ENCODE results near the gene RPA1. TPM values are rescaled to one million over a fixed set of nuclear protein-coding genes. Genes with fewer than 3 reads are reported as not detected.

Gene RPA1
- total RNA-seq, 1 experiment from 2014 or later: 60.3 TPM

GRCh38 chr17:1897105-1897656, 67.4 kb downstream of the RPA1 start:
- intact Hi-C loops (cut with micrococcal nuclease): no loop called here
- ChIA-PET CTCF (interaction anchor here (1.9 kb wide), 1 partner anchor 129 kb away, joined by 5 read pairs; the partner anchor contains the start of gene RTN4RL1), POLR2A (interaction anchor here (1.4 kb wide), 1 partner anchor 11 kb away, joined by 3 read pairs; no protein-coding TSS in a partner anchor)
- no peak overlapping the region for H3K4me3 Mint-ChIP-seq (ENCODE audit: unreplicated experiment)
- TSS peak; percentile 73 for BruUV-seq (replicated peaks)
- DNase-seq (ENCODE audit: unreplicated experiment): no peak
- no peak for TF ChIP-seq CTCF (IDR thresholded peaks at IDR 0.05; ENCODE audit: unreplicated experiment)
- H3K27ac Mint-ChIP-seq (ENCODE audit: low read depth, unreplicated experiment): no peak overlapping the region
- peaks cover 42% of the 10 kb centered on the region for H3K36me3 Mint-ChIP-seq (ENCODE audit: insufficient read depth, unreplicated experiment)
- no peaks in the 10 kb centered on the region for H3K27me3 Mint-ChIP-seq (ENCODE audit: insufficient read depth, unreplicated experiment)
- H3K4me1 Mint-ChIP-seq (ENCODE audit: insufficient read depth, unreplicated experiment): no peaks in the 10 kb centered on the region
- no peaks in the 10 kb centered on the region for H3K9me3 Mint-ChIP-seq (ENCODE audit: unreplicated experiment)

GRCh38 chr17:1898332-1898731, 68.5 kb downstream of the RPA1 start:
- ChIA-PET POLR2A (no interaction called here), CTCF (no interaction called here)
- intact Hi-C loops (cut with micrococcal nuclease): no loop called here
- BruUV-seq (replicated peaks): no TSS peak
- no peaks in the 10 kb centered on the region for H3K27me3 Mint-ChIP-seq (ENCODE audit: insufficient read depth, unreplicated experiment)
- H3K4me3 Mint-ChIP-seq (ENCODE audit: unreplicated experiment): no peak overlapping the region
- DNase-seq (ENCODE audit: unreplicated experiment): no peak
- no peaks in the 10 kb centered on the region for H3K4me1 Mint-ChIP-seq (ENCODE audit: insufficient read depth, unreplicated experiment)
- no peak for TF ChIP-seq CTCF (IDR thresholded peaks at IDR 0.05; ENCODE audit: unreplicated experiment)
- H3K9me3 Mint-ChIP-seq (ENCODE audit: unreplicated experiment): no peaks in the 10 kb centered on the region
- peaks cover 38% of the 10 kb centered on the region for H3K36me3 Mint-ChIP-seq (ENCODE audit: insufficient read depth, unreplicated experiment)
- no peak overlapping the region for H3K27ac Mint-ChIP-seq (ENCODE audit: low read depth, unreplicated experiment)

- intact Hi-C loops (cut with micrococcal nuclease): no loop called here
- no peak overlapping the region for H3K27ac Mint-ChIP-seq (ENCODE audit: low read depth, unreplicated experiment)
- no peak for TF ChIP-seq CTCF (IDR thresholded peaks at IDR 0.05; ENCODE audit: unreplicated experiment)
- no peak for DNase-seq (ENCODE audit: unreplicated experiment)
- H3K4me1 Mint-ChIP-seq (ENCODE audit: insufficient read depth, unreplicated experiment): no peaks in the 10 kb centered on the region
- peaks cover 36% of the 10 kb centered on the region for H3K36me3 Mint-ChIP-seq (ENCODE audit: insufficient read depth, unreplicated experiment)
- POLR2A ChIA-PET: no interaction called here
- no peaks in the 10 kb centered on the region for H3K27me3 Mint-ChIP-seq (ENCODE audit: insufficient read depth, unreplicated experiment)
- CTCF ChIA-PET: no interaction called here
- BruUV-seq (replicated peaks): no TSS peak
- H3K9me3 Mint-ChIP-seq (ENCODE audit: unreplicated experiment): no peaks in the 10 kb centered on the region
- H3K4me3 Mint-ChIP-seq (ENCODE audit: unreplicated experiment): no peak overlapping the region
Measured at GRCh38 chr17:1898872-1899271, 69.1 kb downstream of the RPA1 start.

- Mint-ChIP-seq H3K4me1 (ENCODE audit: insufficient read depth, unreplicated experiment) (no peaks in the 10 kb centered on the region), H3K27me3 (ENCODE audit: insufficient read depth, unreplicated experiment) (no peaks in the 10 kb centered on the region), H3K36me3 (ENCODE audit: insufficient read depth, unreplicated experiment) (peaks cover 30% of the 10 kb centered on the region), H3K4me3 (ENCODE audit: unreplicated experiment) (no peak overlapping the region), H3K27ac (ENCODE audit: low read depth, unreplicated experiment) (no peak overlapping the region), H3K9me3 (ENCODE audit: unreplicated experiment) (no peaks in the 10 kb centered on the region)
- BruUV-seq (replicated peaks): no TSS peak
- intact Hi-C loops (cut with micrococcal nuclease): no loop called here
- CTCF ChIA-PET: interaction anchor here (5.0 kb wide), 1 partner anchor 126 kb away, joined by 28 read pairs; the partner anchor contains the start of gene RTN4RL1
- POLR2A ChIA-PET: no interaction called here
- no peak for DNase-seq (ENCODE audit: unreplicated experiment)
- TF ChIP-seq CTCF (IDR thresholded peaks at IDR 0.05; ENCODE audit: unreplicated experiment): peak; percentile 34
Measured at GRCh38 chr17:1899403-1900000, 69.7 kb downstream of the RPA1 start.
